ENCODE results near the gene PIK3AP1.

Gene PIK3AP1

GRCh38 chr10:96719200-96719599 lies 1.1 kb downstream of the PIK3AP1 start:
- Histone ChIP-seq H3K4me3 (ENCODE audit: low read length) (no peak overlapping the region), H3K4me1 (ENCODE audit: control insufficient read depth, insufficient read depth, low read length) (peaks cover 7% of the 10 kb centered on the region), H3K9ac (ENCODE audit: low read depth, low read length) (no peak overlapping the region), H3K4me2 (ENCODE audit: low read length) (no peak overlapping the region), H3K36me3 (ENCODE audit: insufficient read depth, low read length) (no peaks in the 10 kb centered on the region), H3K27me3 (ENCODE audit: control insufficient read depth, insufficient read depth, low read length) (peaks cover 34% of the 10 kb centered on the region), H3K9me3 (replicated peaks; ENCODE audit: low read length) (no peaks in the 10 kb centered on the region)

GRCh38 chr10:96718304-96718990 lies 1.9 kb downstream of the PIK3AP1 start:
- Histone ChIP-seq H3K9me3 (replicated peaks; ENCODE audit: low read length) (no peaks in the 10 kb centered on the region), H3K4me3 (ENCODE audit: low read length) (no peak overlapping the region)

GRCh38 chr10:96716390-96716789 lies 3.9 kb downstream of the PIK3AP1 start:
- no peak overlapping the region for H3K4me2 ChIP-seq (ENCODE audit: low read length)
- H3K9ac ChIP-seq (ENCODE audit: low read depth, low read length): no peak overlapping the region
- H3K27me3 ChIP-seq (ENCODE audit: control insufficient read depth, insufficient read depth, low read length): peaks cover 24% of the 10 kb centered on the region
- H3K4me1 ChIP-seq (ENCODE audit: control insufficient read depth, insufficient read depth, low read length): peaks cover 7% of the 10 kb centered on the region
- no peaks in the 10 kb centered on the region for H3K9me3 ChIP-seq (replicated peaks; ENCODE audit: low read length)
- H3K4me3 ChIP-seq (ENCODE audit: low read length): no peak overlapping the region
- no peaks in the 10 kb centered on the region for H3K36me3 ChIP-seq (ENCODE audit: insufficient read depth, low read length)

More at GRCh38 chr10:96718304-96718990, 1.9 kb downstream of the PIK3AP1 start:
- no peak overlapping the region for H3K4me2 ChIP-seq (ENCODE audit: low read length)
- no peak overlapping the region for H3K9ac ChIP-seq (ENCODE audit: low read depth, low read length)
- peaks cover 7% of the 10 kb centered on the region for H3K4me1 ChIP-seq (ENCODE audit: control insufficient read depth, insufficient read depth, low read length)
- H3K36me3 ChIP-seq (ENCODE audit: insufficient read depth, low read length): no peaks in the 10 kb centered on the region
- H3K27me3 ChIP-seq (ENCODE audit: control insufficient read depth, insufficient read depth, low read length): peaks cover 34% of the 10 kb centered on the region

GRCh38 chr10:96714746-96715255 lies 5.5 kb downstream of the PIK3AP1 start:
- H3K4me2 ChIP-seq (ENCODE audit: low read length): no peak overlapping the region
- no peaks in the 10 kb centered on the region for H3K9me3 ChIP-seq (replicated peaks; ENCODE audit: low read length)
- H3K9ac ChIP-seq (ENCODE audit: low read depth, low read length): no peak overlapping the region
- no peak overlapping the region for H3K4me3 ChIP-seq (ENCODE audit: low read length)
- H3K36me3 ChIP-seq (ENCODE audit: insufficient read depth, low read length): no peaks in the 10 kb centered on the region
- peaks cover 12% of the 10 kb centered on the region for H3K27me3 ChIP-seq (ENCODE audit: control insufficient read depth, insufficient read depth, low read length)
- no peaks in the 10 kb centered on the region for H3K4me1 ChIP-seq (ENCODE audit: control insufficient read depth, insufficient read depth, low read length)

GRCh38 chr10:96714031-96714590 lies 6.2 kb downstream of the PIK3AP1 start:
- Histone ChIP-seq H3K27me3 (ENCODE audit: control insufficient read depth, insufficient read depth, low read length) (peaks cover 5% of the 10 kb centered on the region), H3K4me1 (ENCODE audit: control insufficient read depth, insufficient read depth, low read length) (no peaks in the 10 kb centered on the region)

GRCh38 chr10:96712662-96713271 lies 7.5 kb downstream of the PIK3AP1 start:
- Histone ChIP-seq H3K4me3 (ENCODE audit: low read length) (no peak overlapping the region), H3K4me1 (ENCODE audit: control insufficient read depth, insufficient read depth, low read length) (no peaks in the 10 kb centered on the region), H3K36me3 (ENCODE audit: insufficient read depth, low read length) (no peaks in the 10 kb centered on the region), H3K27me3 (ENCODE audit: control insufficient read depth, insufficient read depth, low read length) (no peaks in the 10 kb centered on the region), H3K9me3 (replicated peaks; ENCODE audit: low read length) (no peaks in the 10 kb centered on the region), H3K9ac (ENCODE audit: low read depth, low read length) (no peak overlapping the region), H3K4me2 (ENCODE audit: low read length) (no peak overlapping the region)

More at GRCh38 chr10:96714031-96714590, 6.2 kb downstream of the PIK3AP1 start:
- Histone ChIP-seq H3K9ac (ENCODE audit: low read depth, low read length) (no peak overlapping the region), H3K4me3 (ENCODE audit: low read length) (no peak overlapping the region), H3K4me2 (ENCODE audit: low read length) (no peak overlapping the region), H3K36me3 (ENCODE audit: insufficient read depth, low read length) (no peaks in the 10 kb centered on the region), H3K9me3 (replicated peaks; ENCODE audit: low read length) (no peaks in the 10 kb centered on the region)

- H3K9me3 ChIP-seq (replicated peaks; ENCODE audit: low read length): no peaks in the 10 kb centered on the region
- no peaks in the 10 kb centered on the region for H3K36me3 ChIP-seq (ENCODE audit: insufficient read depth, low read length)
- H3K4me2 ChIP-seq (ENCODE audit: low read length): no peak overlapping the region
- H3K27me3 ChIP-seq (ENCODE audit: control insufficient read depth, insufficient read depth, low read length): peaks cover 3% of the 10 kb centered on the region
- H3K9ac ChIP-seq (ENCODE audit: low read depth, low read length): no peak overlapping the region
- H3K4me1 ChIP-seq (ENCODE audit: control insufficient read depth, insufficient read depth, low read length): no peaks in the 10 kb centered on the region
- no peak overlapping the region for H3K4me3 ChIP-seq (ENCODE audit: low read length)
Observed at GRCh38 chr10:96711048-96711728, 9.1 kb downstream of the PIK3AP1 start.

GRCh38 chr10:96709525-96709924 lies 10.8 kb downstream of the PIK3AP1 start:
- Histone ChIP-seq H3K4me3 (ENCODE audit: low read length) (no peak overlapping the region), H3K36me3 (ENCODE audit: insufficient read depth, low read length) (no peaks in the 10 kb centered on the region), H3K4me1 (ENCODE audit: control insufficient read depth, insufficient read depth, low read length) (no peaks in the 10 kb centered on the region), H3K4me2 (ENCODE audit: low read length) (no peak overlapping the region), H3K9me3 (replicated peaks; ENCODE audit: low read length) (no peaks in the 10 kb centered on the region), H3K27me3 (ENCODE audit: control insufficient read depth, insufficient read depth, low read length) (peaks cover 3% of the 10 kb centered on the region), H3K9ac (ENCODE audit: low read depth, low read length) (no peak overlapping the region)

GRCh38 chr10:96708996-96709395 lies 11.3 kb downstream of the PIK3AP1 start:
- Histone ChIP-seq H3K27me3 (ENCODE audit: control insufficient read depth, insufficient read depth, low read length) (peaks cover 3% of the 10 kb centered on the region), H3K9me3 (replicated peaks; ENCODE audit: low read length) (no peaks in the 10 kb centered on the region), H3K4me2 (ENCODE audit: low read length) (no peak overlapping the region), H3K9ac (ENCODE audit: low read depth, low read length) (no peak overlapping the region), H3K4me1 (ENCODE audit: control insufficient read depth, insufficient read depth, low read length) (no peaks in the 10 kb centered on the region), H3K4me3 (ENCODE audit: low read length) (no peak overlapping the region), H3K36me3 (ENCODE audit: insufficient read depth, low read length) (no peaks in the 10 kb centered on the region)

GRCh38 chr10:96708456-96708855 lies 11.9 kb downstream of the PIK3AP1 start:
- peaks cover 3% of the 10 kb centered on the region for H3K27me3 ChIP-seq (ENCODE audit: control insufficient read depth, insufficient read depth, low read length)
- H3K9ac ChIP-seq (ENCODE audit: low read depth, low read length): no peak overlapping the region
- H3K4me3 ChIP-seq (ENCODE audit: low read length): no peak overlapping the region
- H3K4me2 ChIP-seq (ENCODE audit: low read length): no peak overlapping the region
- H3K4me1 ChIP-seq (ENCODE audit: control insufficient read depth, insufficient read depth, low read length): no peaks in the 10 kb centered on the region
- H3K36me3 ChIP-seq (ENCODE audit: insufficient read depth, low read length): no peaks in the 10 kb centered on the region
- H3K9me3 ChIP-seq (replicated peaks; ENCODE audit: low read length): no peaks in the 10 kb centered on the region

- H3K9ac ChIP-seq (ENCODE audit: low read depth, low read length): no peak overlapping the region
- no peaks in the 10 kb centered on the region for H3K4me1 ChIP-seq (ENCODE audit: control insufficient read depth, insufficient read depth, low read length)
- peaks cover 3% of the 10 kb centered on the region for H3K27me3 ChIP-seq (ENCODE audit: control insufficient read depth, insufficient read depth, low read length)
Observed at GRCh38 chr10:96706331-96706853, 13.9 kb downstream of the PIK3AP1 start.

More at GRCh38 chr10:96706331-96706853, 13.9 kb downstream of the PIK3AP1 start:
- no peak overlapping the region for H3K4me2 ChIP-seq (ENCODE audit: low read length)
- H3K4me3 ChIP-seq (ENCODE audit: low read length): no peak overlapping the region
- H3K36me3 ChIP-seq (ENCODE audit: insufficient read depth, low read length): no peaks in the 10 kb centered on the region
- H3K9me3 ChIP-seq (replicated peaks; ENCODE audit: low read length): no peaks in the 10 kb centered on the region

Data from skeletal muscle satellite cell (primary cell).